ENCODE data around the gene VENTX.

- no peak for TF ChIP-seq POLR2AphosphoS5 (IDR thresholded peaks at IDR 0.05)
- TF ChIP-seq, protein P1, sequence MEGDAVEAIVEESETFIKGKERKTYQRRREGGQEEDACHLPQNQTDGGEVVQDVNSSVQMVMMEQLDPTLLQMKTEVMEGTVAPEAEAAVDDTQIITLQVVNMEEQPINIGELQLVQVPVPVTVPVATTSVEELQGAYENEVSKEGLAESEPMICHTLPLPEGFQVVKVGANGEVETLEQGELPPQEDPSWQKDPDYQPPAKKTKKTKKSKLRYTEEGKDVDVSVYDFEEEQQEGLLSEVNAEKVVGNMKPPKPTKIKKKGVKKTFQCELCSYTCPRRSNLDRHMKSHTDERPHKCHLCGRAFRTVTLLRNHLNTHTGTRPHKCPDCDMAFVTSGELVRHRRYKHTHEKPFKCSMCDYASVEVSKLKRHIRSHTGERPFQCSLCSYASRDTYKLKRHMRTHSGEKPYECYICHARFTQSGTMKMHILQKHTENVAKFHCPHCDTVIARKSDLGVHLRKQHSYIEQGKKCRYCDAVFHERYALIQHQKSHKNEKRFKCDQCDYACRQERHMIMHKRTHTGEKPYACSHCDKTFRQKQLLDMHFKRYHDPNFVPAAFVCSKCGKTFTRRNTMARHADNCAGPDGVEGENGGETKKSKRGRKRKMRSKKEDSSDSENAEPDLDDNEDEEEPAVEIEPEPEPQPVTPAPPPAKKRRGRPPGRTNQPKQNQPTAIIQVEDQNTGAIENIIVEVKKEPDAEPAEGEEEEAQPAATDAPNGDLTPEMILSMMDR (IDR thresholded peaks at IDR 0.05): no peak
- TF ChIP-seq POLR2A (IDR thresholded peaks at IDR 0.05; ENCODE audit: low read depth): no peak
These were observed 17.7 kb downstream of the VENTX start for GRCh38 chr10:133255323-133255722.
